KBM-7 (cell line): ENCODE data around the gene CNGB1.

Experiments
- DNase-seq: peaks from one replicate; pipeline ENCODE4 v3.0.0-alpha.2; 2015
- in situ Hi-C: fragments of 300-500 bp; cut with MboI; formaldehyde crosslinking; loops from 2 replicates; pipeline ENCODE4 v1.14.3; 2020; ENCODE audit warnings: low sequenced_read_pairs, low pct_unique_long_range_greater_than_20kb, mixed read lengths

CNGB1 gene

DNA sequence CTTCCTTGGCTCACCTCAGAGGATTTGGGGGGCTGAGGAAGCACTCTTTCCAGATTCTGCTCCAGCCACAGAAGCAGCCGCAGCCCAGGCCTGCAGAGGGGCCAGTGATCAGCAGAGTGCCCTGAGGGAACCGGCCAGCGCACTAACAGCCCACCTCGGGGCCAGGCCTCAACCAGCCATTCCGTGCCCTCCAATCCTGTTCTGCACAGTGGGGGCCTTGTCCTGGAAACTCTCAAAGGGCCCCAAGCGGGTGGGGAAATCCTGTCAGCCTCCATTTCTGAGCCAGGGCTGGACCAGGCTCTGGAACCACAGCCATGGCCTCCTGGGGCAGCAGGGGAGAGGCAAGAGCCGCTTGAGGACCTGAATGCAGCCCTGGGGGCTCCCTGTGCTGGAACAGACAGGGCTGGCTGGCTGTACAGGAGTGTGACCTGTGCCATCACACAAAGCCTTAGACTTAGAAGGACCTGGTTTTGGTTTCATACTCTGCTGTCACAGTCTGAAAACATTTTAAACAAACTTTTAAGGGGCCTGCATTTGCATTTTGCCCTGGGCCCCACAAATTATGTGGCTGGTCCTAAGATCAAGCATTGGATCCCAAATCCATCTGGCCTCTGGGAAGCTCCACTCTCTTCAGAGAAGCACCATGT is 10.0 kb downstream of the CNGB1 start:
- in situ Hi-C loops: no loop called here
- DNase-seq: no peak

DNA sequence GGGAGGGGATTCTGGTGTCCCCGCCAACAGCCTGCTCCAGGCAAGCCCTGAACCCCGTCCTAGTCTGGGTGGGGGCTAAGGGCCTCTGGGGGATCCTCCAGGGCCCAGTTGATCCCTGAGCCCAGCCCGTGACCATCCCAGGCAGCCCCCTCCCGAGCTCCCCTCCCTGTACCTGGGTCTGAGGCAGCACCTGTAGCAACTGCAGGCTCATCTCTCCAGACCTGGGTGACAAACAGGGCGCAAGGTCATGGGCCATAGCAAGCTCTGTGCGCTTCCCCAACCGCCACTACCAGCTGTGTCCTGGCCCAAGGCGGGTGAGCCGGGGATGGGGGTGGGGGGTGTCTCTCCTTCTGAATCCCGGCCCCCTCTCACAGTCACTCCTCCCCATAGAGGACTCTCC is 10.6 kb downstream of the CNGB1 start:
- DNase-seq: no peak
- in situ Hi-C loops: no loop called here

DNA sequence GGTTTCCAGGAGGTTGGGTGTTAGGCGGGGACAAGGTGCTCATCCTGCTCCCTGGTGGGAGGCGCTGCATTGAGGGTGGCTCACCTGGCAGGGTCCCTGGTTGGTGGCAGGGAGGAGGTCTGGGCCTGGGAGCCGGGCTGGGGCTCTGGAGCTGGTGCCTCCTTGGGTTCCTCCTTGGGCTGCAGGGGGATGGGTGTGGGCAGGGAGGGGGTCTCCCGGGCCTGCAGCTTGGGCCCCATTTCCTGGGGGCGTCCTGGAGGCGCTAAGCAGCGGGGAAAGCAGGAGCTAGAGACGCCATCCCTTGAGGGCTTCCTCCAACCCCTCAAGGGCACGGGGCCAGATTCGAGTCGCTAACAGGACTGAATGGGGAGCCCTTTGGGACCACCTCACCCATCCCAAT is 11.1 kb downstream of the CNGB1 start:
- in situ Hi-C loops: no loop called here
- no peak for DNase-seq

DNA sequence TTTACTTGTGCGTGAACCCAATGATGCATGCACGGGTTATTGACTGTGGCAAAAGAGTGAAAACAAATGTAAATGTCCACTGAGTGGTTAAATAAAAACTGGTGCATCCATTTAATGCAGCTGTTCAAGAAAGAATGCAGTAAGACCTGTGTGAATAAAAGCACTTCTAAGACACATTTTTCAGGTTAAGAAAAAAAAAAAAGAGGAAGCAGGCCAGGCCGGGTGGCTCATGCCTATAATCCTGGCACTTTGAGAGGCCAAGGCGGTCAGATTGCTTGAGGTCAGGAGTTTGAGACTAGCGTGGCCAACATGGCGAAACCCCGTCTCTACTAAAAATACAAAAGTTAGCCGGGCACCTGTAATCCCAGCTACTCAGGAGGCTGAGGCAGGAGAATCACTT is 11.8 kb downstream of the CNGB1 start:
- peak; percentile 44 for DNase-seq
- in situ Hi-C loops: no loop called here

DNA sequence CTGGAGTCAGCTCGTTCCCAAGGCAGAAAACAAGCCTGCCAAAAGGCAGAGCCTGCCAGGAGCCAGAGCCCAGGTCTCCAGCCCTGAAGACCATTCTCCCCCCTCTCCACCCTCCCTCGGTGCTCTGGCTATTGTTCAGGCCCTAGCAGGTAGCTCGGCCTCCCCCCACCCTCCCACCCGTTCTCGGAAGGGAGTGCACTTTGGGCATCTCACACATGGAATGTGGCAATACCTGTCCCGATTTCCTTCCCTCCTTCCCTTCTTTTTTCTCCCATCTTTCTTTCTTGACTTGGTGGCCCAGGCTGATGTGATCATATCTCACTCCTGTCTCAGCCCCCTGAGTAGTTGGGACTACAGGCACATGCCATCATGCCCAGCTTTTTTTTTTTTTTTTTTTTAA is 12.4 kb downstream of the CNGB1 start:
- in situ Hi-C loops: no loop called here
- no peak for DNase-seq

DNA sequence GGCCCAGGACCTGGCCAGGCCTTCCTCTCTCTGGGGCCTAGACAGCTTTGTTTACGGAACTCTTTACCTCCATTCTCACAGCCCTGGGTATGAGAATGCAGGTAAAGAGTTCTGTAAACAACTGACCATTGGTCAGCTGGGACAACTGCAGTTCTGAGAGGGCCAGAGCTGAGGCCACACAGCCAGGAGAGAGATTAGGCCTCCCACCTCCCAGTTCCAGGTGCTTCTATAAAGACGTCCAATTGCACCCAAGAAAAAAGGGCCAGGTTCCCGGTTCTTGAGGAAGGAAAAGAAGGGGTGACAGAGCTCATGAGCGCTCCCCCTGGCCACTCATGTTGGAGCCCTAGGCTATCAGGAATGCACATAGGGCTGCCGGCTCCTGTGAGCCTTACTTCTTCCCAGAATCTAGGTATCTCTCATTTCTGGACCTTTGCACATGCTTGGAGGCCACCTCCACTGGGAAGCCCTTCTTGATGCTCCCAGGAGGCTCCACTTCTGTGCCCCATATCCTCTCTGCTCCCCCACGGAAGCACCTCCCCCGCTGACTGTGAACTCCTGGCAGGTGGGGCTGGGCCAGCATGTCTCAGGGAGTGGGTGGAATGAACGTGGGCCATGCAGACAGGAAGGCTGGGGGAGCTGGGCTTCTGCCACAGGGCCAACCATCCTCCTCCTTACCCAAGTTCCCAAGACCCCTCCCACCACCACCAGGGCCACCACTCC is 13.1 kb downstream of the CNGB1 start:
- no peak for DNase-seq
- in situ Hi-C loops: no loop called here

DNA sequence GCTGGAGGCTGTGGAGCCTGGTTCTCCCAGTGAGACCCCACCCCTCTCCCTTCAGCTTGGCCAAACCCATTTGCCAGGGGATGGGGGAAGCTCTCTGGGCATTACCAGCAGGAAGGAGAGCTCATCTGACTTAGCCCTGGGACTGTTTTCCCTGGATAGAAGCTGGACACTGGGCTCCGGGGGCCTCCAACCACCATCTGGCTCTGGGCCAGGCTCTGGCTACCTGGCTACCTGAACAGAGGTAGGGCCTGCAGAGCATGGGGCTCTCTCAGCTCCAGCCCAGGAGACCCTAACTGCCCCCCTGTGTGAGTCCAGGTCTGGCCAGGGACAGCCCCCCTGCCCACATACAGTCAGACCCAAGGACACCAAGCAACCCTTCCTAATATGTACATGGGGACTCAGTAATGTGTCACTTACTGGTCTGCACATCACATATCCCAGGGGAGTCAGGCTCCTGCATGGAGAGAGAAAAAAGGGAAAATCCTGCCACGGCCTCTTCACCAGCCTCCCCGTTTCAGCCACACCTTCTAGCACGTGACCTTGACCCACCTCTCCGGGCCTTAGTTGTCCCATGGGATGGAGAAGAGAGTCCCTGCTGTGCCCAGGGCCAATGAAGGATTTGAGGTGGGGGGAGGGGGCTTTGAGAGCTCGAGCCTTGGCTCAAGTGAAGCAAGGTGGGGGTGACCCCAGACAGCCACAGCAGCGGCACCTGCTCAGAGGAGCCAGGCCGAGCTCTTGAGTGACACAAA is 13.8 kb downstream of the CNGB1 start:
- no peak for DNase-seq
- in situ Hi-C loops: no loop called here

DNA sequence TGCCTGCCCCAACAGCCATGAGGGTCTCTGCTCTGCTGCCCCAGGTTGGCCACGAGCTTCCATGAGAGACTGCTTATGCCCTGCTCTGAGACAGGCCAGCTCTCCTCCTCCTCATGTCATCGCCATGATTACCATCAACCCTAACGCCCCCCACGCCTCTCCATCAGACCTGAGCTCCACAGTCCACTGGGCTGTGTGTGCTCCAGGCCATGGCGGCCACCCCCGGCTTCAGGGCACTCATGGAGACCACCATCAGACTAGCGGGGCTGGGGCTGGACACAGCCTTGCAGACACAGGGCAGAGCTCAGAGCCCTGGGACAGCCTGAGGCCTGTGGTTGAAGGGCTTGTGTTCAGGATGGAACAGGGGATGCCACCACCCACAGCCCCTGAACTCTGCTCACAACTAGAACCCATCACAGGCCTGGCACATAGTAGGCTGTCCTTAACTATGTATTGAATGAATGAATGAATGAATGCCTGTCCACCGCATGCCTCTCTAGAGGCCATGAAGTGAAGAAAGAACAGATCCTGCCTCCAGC is 14.6 kb downstream of the CNGB1 start:
- in situ Hi-C loops: no loop called here
- no peak for DNase-seq

DNA sequence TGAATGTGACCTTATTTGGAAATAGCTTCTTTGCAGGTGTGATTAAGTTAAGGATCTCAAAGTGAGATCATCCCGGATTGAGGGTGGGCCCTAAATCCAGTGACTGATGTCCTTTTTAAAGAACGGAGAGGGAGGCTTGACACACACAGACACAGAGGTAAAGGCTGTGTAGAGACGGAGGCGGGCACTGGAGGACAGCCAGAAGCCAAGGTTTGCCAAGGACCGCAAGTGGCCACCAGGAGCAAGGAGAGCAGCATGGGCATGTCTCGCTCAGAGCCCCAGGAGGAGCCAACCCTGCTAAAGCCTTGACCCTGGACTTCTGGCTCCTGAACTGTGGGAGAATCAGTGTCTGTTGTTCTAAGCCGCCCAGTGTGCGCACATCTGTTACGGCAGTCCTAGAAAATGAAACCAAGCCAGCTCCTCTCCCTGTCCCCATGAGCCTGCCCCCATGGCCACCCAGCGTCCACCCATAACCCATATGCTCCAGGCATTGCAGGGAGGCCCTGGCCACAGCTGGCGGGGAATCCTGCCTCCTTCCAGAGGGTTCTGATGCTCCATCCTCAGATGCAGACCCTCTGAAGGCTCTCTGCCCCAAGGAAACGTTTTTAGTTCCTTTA is 15.2 kb downstream of the CNGB1 start:
- in situ Hi-C loops: no loop called here
- no peak for DNase-seq

DNA sequence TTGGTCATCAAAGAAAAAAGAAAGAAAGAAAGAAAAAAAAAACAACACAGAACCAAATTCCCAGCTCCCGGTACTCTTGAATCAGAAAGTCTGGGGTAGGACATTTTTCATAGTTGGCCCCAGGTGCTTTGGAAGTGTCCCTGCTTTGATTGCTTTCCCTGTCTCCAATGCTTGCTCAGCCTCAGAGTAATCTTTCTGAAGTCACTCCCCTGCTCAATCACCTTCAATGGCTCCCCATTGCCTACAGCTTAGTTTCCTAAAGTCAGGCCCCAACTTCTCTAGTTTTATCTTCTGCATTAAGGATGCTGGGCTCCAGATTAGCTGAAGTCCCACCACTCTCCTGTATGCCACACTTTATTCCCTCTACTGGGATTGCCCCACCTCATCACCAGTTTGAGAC is 17.1 kb downstream of the CNGB1 start:
- DNase-seq: no peak
- in situ Hi-C loops: no loop called here

DNA sequence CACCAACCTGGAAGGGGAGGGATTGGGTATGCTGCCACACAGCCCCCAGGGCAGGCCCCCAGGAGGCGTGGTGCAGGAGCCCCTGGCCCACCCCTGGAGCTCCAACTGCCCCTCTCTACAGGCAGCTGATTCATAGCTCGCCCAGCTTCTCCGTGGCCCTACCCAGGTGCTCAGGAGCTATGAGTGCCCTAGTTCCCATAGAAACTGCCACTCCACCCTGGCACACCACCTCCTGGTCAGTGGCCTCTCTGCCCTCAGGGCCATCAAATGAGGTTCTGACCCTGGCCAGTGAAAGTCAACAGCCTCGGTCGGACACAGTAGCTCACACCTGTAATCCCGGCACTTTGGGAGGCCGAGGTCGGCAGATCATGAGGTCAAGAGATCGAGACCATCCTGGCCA is 18.0 kb downstream of the CNGB1 start:
- in situ Hi-C loops: no loop called here
- DNase-seq: no peak

DNA sequence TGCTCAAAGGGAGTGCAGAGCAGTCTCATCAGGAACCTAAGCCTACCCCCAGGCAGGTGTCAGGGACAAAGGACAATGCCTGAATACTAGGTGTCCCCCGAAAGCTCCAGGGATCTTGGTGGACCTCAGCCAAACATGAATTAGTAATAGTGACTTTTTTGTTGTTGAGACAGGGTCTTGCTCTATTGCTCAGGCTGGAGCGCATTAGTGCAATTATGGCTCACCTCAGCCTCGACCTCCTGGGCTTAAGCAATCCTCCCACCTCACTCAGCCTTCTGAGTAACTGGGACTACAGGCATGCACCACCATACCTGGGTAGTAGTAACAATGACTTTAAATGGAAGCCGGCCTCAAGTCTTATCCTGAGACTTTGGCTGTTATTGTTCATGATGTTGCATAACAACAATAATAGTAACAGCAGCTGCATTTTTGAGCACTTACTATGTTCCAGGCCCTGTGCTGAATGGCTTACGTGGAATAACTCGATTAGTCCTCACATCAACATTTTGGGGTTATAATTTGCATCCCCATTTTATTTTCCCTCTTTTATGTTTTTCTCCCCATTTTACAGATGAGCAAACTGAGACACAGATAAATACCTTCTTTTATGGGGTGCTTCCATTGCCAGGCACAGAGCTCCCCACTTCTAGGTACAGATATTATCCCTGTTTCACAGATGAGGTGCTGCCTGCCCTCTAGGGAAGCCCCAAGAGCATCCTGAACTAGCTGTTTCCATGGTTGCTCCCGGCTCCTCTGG is 19.5 kb downstream of the CNGB1 start:
- in situ Hi-C loops: no loop called here
- DNase-seq: no peak

DNA sequence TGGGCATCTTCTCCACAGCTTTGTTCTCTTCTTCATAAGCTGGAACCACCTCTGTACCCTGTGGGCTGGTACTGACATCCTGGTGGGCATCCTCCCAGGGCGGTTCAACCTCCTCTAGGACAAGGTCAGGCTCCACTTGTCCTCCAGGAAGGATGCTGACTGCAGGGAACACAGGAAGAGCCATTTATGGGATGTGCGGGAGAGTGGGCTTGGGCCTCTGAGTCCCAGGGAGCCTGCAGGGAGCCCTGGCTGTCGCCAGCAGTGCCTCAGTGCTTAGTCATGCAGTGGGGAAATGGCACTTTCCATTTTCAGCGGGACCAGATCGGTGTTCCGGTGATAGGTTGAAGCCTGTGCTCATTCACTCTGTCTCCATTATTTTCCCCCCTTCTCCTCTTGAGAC is 20.5 kb downstream of the CNGB1 start:
- no peak for DNase-seq
- in situ Hi-C loops: no loop called here

DNA sequence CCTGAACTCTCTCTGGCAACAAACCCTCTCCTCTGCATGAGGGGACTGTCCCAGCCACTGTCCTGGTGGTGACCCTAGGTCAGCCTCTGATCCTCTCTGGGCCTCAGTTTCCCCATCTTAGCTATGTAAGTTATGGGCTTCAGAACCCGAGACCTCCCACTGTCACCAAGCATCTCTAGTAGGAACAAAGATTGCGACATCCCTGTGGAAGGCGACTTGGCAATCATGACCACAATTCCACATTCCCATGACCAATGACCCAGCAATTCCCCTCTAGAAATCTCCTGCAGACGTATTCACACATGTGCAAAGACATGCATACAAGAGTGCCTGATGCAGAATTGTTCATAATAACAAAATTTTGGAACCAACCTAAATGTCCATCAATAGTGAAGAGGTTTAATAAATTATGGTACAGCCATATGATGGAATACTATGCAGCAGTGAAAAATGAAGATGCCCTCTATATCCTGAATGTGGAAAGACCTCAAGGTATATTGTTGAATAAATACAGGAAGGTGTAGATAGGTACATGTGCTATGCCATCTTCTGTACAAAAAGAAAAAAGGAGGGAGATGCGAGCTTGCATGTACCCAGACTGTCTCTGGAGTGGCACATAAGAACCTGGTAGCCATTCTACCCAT is 21.2 kb downstream of the CNGB1 start:
- in situ Hi-C loops: no loop called here
- no peak for DNase-seq

DNA sequence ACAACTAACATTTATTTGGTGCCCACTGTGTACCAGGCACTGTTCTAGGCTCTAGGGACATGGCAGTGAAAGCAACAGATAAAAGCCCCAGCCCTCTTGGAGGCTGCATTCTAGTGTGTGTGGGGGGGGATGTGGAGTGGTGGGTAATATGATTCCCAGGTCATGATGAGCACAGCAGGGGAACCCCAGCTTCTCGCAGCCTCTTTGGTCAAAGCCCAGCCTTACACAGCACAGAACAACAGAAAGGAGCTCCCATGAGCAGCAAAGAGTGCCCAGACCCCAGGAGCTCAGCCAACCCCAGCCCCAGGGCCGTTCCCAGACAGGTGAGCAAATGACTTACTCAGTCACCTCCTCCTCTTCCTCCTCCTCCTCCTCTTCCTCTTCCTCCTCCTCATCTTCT is 21.9 kb downstream of the CNGB1 start:
- DNase-seq: no peak
- in situ Hi-C loops: no loop called here

DNA sequence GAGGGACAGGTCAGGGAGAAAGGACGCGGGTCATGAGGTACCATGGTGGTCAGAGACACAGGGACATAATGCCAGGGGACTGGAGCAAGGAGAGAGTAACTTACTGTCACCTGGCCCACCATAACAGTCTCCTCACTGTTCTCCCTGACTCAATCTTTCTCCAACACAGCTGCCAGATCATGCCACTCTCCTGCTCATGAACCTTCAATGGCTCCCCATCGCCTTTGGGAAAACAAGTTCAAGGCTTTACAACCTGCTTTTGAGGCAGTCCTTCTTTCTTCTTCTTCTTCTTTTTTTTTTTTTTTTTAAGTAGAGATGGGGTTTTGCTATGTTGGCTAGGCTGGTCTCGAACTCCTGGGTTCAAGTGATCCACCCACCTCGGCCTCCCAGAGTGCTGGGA is 22.9 kb downstream of the CNGB1 start:
- in situ Hi-C loops: no loop called here
- DNase-seq: no peak

DNA sequence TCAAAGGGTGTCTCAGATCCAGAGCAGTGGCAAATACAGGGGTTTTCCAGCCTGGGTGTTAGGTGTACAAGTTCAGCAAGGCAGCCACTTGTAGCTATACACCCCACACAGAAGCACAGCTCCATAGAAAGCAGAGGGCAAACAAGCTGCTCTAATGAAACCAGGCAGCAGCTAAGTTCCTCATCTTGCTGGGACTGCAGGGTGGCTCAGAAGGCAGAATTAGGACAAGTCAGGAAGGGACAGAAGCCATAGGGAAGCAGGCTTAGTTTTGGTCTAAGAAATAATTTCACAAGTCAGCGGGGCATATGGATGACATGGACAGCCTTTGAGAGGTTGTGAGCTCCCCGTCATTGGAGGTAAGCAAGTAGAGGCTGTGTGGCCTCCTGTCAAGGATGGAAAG is 23.7 kb downstream of the CNGB1 start:
- in situ Hi-C loops: no loop called here
- DNase-seq: no peak

DNA sequence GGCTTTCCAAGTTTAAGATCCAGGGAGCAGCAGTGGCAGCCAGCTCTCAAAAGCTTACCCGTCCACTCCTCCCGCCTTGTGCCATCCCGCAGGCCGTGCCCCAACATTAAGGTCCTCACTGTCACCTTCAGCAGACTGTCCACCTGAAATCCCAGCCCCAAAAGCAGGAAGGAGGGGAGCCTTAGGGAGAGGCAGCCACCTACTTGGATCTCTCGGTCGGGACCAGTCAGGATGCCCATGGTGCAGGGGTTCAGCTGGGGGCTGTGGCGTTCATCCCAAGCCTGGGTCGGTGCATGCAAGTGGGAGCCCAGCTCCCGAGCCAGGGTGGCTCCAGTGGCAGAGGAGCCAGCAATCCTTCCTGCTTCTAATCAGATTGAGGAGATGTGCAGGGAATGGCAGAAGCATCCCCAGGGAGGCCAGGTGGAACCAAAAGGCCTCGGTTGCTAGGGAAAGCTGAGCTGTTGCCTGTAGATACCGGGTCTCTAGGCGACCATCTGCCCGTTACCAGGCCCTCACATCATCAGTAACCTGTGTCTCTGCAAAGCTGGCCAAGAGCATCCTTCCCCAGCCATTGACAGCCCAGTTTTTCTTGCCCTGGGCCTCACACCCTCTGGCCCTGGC is 24.6 kb downstream of the CNGB1 start:
- in situ Hi-C loops: no loop called here
- no peak for DNase-seq
